Activated CD4-positive, alpha-beta T cell treated with anti-CD3 and anti-CD28 coated beads for 36 hours (primary cell): ENCODE results near the gene OR2T2. TPM values are rescaled to one million over a fixed set of nuclear protein-coding genes. Genes with fewer than 3 reads are reported as not detected.

ENCODE experiments used
- total RNA-seq, 2 experiments: library from RNA; stranded (reverse); gene quantifications; one replicate each; pipeline ENCODE4 v1.2.3, GENCODE V29; 2021

OR2T2 gene
- total RNA-seq, 2 experiments from 2014 or later: not detected

Other genes starting within 250 kb of the OR2T2 start
- not detected for gene OR2M3, start 248.4 kb upstream of the OR2T2 start, total RNA-seq
- gene OR2M4, start 214.2 kb upstream of the OR2T2 start, total RNA-seq: not detected
- not detected for gene OR2T33, start 167.7 kb upstream of the OR2T2 start, total RNA-seq
- gene OR2T12, start 142.2 kb upstream of the OR2T2 start, total RNA-seq: not detected
- gene OR2M7, start 121.1 kb upstream of the OR2T2 start, total RNA-seq: not detected
- gene OR14C36, start 96.9 kb upstream of the OR2T2 start, total RNA-seq: not detected
- gene OR2T4, start 84.0 kb upstream of the OR2T2 start, total RNA-seq: not detected
- not detected for gene OR2T6, start 69.9 kb upstream of the OR2T2 start, total RNA-seq
- gene OR2T1, start 42.6 kb upstream of the OR2T2 start, total RNA-seq: not detected
- gene OR2T3, start 27.7 kb downstream of the OR2T2 start, total RNA-seq: not detected
- not detected for gene OR2T5, start 43.0 kb downstream of the OR2T2 start, total RNA-seq
- not detected for gene OR2G6, start 62.4 kb downstream of the OR2T2 start, total RNA-seq
- gene OR2T29, start 117.1 kb downstream of the OR2T2 start, total RNA-seq: not detected
- gene OR2T34, start 129.1 kb downstream of the OR2T2 start, total RNA-seq: not detected
- gene OR2T10, start 152.1 kb downstream of the OR2T2 start, total RNA-seq: not detected
- gene OR2T11, start 189.5 kb downstream of the OR2T2 start, total RNA-seq: not detected
- not detected for gene OR2T35, start 199.6 kb downstream of the OR2T2 start, total RNA-seq
- not detected for gene OR2T27, start 209.9 kb downstream of the OR2T2 start, total RNA-seq